ENCODE measurements around the gene MUTYH.

Gene MUTYH

GRCh38 chr1:45282351-45282750 is 57.9 kb downstream of the MUTYH start:
- no peak for TF ChIP-seq Cebpa-rat (IDR thresholded peaks at IDR 0.05)
- Histone ChIP-seq H3K4me1 (peaks cover 6% of the 10 kb centered on the region), H3K4me3 (no peak overlapping the region), H3K9ac (no peak overlapping the region), H3K36me3 (no peaks in the 10 kb centered on the region), H4K20me1 (no peaks in the 10 kb centered on the region), H3K9me3 (peaks cover 12% of the 10 kb centered on the region), H3K27me3 (no peaks in the 10 kb centered on the region), H3K4me2 (peak overlapping the region; percentile 16; the same call in 1 of the 2 replicates), H3K27ac (no peak overlapping the region)

Measured in BLaER1 (cell line).